NCI-H2029 treated with DMSO at 0.1 percent for 48 hours (cell line): ENCODE results near the gene BBLN.
A peak's percentile ranks its signal among the peaks of the same experiment; 100 is the strongest.

Source experiments
- DNase-seq: peaks from one replicate; lab custom pipeline; 2025; lab: John Stamatoyannopoulos, UW

BBLN gene

GRCh38 chr9:128145536-128145935, 14.5 kb upstream of the BBLN start:
- no peak for DNase-seq

- DNase-seq, result no peak
These were observed 14.1 kb upstream of the BBLN start for GRCh38 chr9:128145951-128146351.

- DNase-seq, result no peak
These were observed 13.4 kb upstream of the BBLN start for GRCh38 chr9:128146591-128147120.

GRCh38 chr9:128148509-128149000, 11.5 kb upstream of the BBLN start:
- no peak for DNase-seq

GRCh38 chr9:128149001-128149701, 10.9 kb upstream of the BBLN start, which contains the start of gene LCN2:
TSS of gene LCN2 (plus strand) at chr9:128149453. CDS start at chr9:128149526, 73 bp downstream.
- no peak for DNase-seq

GRCh38 chr9:128149951-128150593, 10.0 kb upstream of the BBLN start:
- no peak for DNase-seq

DNA sequence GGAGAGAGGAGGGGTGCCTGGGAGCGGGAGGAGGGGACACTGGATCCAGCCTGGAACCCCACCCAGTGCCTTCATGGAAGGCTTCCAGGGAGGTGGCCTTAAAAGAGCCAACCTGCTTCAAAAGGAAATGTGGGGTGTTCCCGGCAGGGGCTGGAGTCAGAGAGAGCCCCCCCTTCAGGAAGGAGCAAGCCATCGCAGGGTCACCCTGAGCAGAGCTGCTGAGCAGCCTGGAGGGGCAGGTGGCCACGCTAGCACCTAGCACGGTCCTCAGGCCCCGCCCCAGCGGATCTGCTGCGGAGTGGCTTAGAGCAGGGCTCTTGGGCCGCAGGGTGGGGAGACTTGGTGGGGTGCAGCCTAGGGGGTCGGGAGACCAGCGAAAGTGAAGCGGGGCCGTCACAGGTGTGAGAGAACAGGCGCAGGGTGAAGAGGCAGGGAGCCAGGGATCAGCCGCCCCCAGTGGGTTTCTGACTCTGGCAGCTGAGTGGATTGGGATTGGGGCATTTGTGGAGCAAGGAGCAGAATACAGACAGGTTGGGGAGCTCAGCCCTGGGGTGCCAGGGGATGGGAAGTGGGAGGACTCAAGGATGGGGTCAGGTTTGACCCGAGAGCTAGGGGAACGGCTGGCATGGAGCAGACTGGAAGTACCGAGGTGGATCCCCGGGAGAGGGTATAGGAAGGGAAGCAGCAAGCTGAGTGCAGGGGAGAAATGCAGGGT, 9.3 kb upstream of the BBLN start:
- no peak for DNase-seq

GRCh38 chr9:128151309-128152132, 8.5 kb upstream of the BBLN start:
- no peak for DNase-seq

DNA sequence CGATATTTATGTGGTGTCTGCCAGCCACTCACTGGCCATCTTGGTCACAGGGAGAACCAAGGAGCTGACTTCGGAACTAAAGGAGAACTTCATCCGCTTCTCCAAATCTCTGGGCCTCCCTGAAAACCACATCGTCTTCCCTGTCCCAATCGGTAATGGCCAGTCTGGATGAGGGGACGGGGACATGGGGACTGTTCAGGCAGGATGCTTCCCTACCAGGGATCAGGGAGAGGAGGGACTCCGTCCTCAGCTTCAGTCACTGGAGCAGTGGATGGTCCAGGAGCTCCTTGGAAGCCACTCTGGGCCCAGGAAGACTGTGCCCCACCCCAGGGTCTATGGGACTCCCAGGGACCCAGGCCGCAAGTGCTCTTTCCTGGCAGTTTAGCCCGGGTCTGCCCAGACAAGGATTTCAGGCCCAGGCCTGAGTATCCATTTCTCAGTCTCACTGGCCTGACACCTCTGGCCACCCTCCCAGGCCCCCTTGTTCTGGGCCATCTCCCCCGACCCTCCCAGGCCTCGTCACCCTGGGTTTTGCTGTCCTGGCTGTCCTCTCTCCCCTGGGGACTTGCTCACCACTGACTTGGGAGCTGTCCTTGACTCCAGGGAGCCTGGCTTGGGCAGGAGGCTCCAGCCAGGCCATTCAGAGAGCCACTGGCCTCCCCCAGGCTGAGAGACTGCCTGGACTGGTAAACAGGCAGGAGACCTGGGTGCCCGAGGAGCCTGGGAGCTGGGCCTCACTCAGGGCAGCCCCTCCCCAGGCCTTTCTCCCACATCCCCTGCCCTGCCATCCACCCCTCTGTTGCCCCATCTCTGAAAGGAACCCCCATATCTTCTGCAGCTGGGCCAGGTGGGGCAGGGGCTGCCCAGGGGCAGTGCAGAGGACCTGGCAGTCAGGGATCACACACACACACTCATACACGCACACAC, 7.7 kb upstream of the BBLN start:
- DNase-seq, result no peak

GRCh38 chr9:128153060-128153946, 6.8 kb upstream of the BBLN start:
- no peak for DNase-seq

DNA sequence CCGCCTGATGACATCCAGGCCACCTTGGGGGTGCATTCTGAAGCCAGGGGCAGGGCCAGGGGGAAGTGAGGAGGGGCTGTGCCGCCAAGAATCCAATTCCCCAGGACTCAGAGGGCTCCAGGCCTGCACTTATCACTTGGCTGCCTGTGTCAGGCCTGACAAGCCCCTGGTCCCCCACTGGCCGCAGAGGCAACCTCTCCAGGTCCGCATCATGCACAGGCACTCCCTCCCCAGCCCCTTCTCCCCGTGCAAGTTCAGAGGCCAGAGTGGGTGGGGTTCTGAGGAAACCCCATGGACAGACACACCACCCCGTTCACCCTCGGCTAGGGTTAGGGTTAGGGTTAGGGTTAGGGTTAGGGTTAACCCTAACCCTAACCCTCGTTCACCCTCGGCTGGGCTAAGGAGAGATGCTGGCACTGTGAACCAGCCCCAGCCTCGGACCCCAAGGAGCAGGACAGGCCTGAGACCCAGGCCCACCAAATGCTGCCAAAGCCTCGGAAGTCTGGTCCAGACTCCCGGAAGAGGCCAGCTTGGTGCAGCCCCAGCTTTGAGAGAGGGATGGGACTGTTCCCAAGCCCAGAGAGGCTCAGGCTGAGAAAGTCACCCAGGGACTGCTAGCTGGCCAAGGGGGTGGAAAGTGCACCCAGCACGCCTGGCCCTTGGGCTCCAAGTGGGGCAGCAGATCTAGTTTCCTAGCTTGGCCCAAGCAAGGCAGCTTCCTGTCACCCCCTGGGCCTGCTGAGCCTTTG, 5.9 kb upstream of the BBLN start:
- no peak for DNase-seq

GRCh38 chr9:128155736-128156500, 4.1 kb upstream of the BBLN start:
- DNase-seq, result no peak

DNA sequence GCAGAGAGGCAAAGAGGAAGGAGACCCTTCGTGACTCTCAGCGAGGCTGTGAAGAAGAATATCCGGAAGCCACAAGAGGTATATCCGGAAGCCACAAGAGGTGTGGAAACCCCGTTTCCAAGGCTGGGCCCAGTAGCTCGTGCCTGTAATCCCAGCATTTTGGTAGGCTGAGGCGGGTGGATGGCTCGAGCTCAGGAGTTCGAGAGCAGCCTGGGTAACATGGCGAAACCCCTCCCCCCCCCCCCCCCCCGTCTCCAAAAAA, 612 bp upstream of the BBLN start:
- DNase-seq, result peak; percentile 37

DNA sequence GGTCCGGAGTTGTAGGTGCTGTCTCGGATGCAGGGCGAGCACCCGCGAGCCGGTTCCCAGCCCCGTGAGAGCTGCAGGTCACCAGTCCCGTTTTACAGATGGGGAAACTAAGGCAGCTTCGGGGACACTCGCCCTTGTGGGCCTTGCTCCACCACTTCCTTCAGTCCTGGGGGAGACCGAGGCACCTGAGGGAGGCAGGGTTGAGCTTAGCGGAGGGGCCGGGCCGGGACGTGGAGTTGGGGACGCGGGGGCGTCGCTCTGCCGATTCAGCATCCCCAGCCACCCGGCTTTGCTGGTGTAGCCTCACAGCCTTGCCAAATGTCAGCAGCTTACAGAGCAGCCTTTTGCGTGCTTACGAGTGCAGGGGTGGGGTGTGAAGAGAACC, 530 bp downstream of the BBLN start:
- no peak for DNase-seq

DNA sequence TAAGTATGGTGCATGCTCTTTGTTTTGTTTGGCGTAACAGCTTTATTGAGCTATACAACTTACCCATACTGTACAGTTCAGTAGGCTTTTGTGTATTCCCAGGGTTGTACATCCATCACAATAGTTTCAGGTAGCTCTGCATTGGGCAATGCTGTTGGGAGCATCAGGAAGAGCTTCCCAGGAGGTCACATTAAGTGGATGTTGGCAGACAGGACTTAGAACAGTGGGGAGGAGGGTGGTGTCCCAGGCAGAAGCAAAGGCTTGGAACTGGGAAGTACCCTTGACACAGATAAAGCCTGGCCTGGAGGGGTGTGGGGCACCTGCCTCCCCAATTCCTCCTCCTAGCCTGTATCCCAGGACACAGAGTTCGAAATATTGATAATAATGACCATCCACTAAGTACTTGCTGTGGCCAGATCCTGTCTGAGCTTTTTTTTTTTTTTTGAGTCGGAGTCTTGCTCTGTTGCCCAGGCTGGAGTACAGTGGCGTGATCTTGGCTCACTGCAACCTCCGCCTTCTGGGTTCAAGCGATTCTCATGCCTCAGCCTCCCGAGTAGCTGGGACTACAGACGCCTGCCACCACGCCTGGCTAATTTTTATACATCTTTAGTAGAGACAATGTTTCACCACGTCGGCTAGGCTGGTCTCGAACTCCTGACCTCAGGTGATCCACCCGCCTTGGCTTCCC, 1.3 kb downstream of the BBLN start:
- DNase-seq, result peak; percentile 0

- no peak for DNase-seq
These were observed 2.4 kb downstream of the BBLN start for GRCh38 chr9:128162215-128163026.

DNA sequence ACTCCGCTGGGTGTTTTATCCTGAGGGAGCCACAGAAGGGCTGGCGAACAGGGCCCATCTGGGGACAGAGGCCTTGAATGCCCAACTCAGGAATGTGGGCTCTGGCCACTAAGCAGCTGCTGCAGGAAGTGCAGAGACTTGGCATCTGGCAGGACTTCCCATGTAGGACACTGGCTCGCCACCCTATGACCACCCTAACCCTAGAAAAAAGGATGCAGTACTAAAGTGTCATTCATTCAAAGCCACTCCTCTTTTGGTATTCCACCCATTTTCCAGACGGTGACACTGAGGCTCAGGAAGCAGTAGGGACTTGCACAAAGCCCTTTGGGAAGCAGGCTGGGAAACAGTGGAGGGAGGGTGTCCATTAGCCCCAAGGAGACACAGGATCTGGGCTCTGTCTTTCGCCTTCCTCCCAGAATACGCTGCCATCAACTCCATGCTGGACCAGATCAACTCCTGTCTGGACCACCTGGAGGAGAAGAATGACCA, 3.0 kb downstream of the BBLN start:
- no peak for DNase-seq
